ENCODE results near the gene ERMAP.

ERMAP gene

GRCh38 chr1:42773420-42773819 is 43.5 kb upstream of the ERMAP start:
- TF ChIP-seq FOXP2 (optimal IDR thresholded peaks at IDR 0.05; ENCODE audit: borderline replicate concordance, extremely low read depth, extremely low read length, insufficient read depth) (no peak), REST (IDR thresholded peaks at IDR 0.05; ENCODE audit: insufficient read depth in 1 of 2, low read depth in 2 of 2, low read length in 2 of 2) (no peak), TAF1 (IDR thresholded peaks at IDR 0.05; ENCODE audit: borderline replicate concordance, insufficient read depth, low read length) (no peak), POLR2AphosphoS5 (IDR thresholded peaks at IDR 0.05; ENCODE audit: low read depth, low read length) (no peak), SIN3A (IDR thresholded peaks at IDR 0.05; ENCODE audit: borderline replicate concordance, insufficient read depth, low read length) (no peak)

- TF ChIP-seq FOXP2 (optimal IDR thresholded peaks at IDR 0.05; ENCODE audit: borderline replicate concordance, extremely low read depth, extremely low read length, insufficient read depth) (no peak), REST (IDR thresholded peaks at IDR 0.05; ENCODE audit: insufficient read depth in 1 of 2, low read depth in 2 of 2, low read length in 2 of 2) (no peak), SIN3A (IDR thresholded peaks at IDR 0.05; ENCODE audit: borderline replicate concordance, insufficient read depth, low read length) (no peak), POLR2AphosphoS5 (IDR thresholded peaks at IDR 0.05; ENCODE audit: low read depth, low read length) (no peak), TAF1 (IDR thresholded peaks at IDR 0.05; ENCODE audit: borderline replicate concordance, insufficient read depth, low read length) (no peak)
These were observed 41.9 kb upstream of the ERMAP start for GRCh38 chr1:42774928-42775526.

GRCh38 chr1:42776502-42776901 is 40.4 kb upstream of the ERMAP start:
- no peak for TF ChIP-seq TAF1 (IDR thresholded peaks at IDR 0.05; ENCODE audit: borderline replicate concordance, insufficient read depth, low read length)
- no peak for TF ChIP-seq REST (IDR thresholded peaks at IDR 0.05; ENCODE audit: insufficient read depth in 1 of 2, low read depth in 2 of 2, low read length in 2 of 2)
- no peak for TF ChIP-seq FOXP2 (optimal IDR thresholded peaks at IDR 0.05; ENCODE audit: borderline replicate concordance, extremely low read depth, extremely low read length, insufficient read depth)
- TF ChIP-seq POLR2AphosphoS5 (IDR thresholded peaks at IDR 0.05; ENCODE audit: low read depth, low read length) = no peak
- TF ChIP-seq SIN3A (IDR thresholded peaks at IDR 0.05; ENCODE audit: borderline replicate concordance, insufficient read depth, low read length) = no peak

- TF ChIP-seq FOXP2 (optimal IDR thresholded peaks at IDR 0.05; ENCODE audit: borderline replicate concordance, extremely low read depth, extremely low read length, insufficient read depth) = no peak
- TF ChIP-seq TAF1 (IDR thresholded peaks at IDR 0.05; ENCODE audit: borderline replicate concordance, insufficient read depth, low read length) = no peak
- no peak for TF ChIP-seq SIN3A (IDR thresholded peaks at IDR 0.05; ENCODE audit: borderline replicate concordance, insufficient read depth, low read length)
- no peak for TF ChIP-seq REST (IDR thresholded peaks at IDR 0.05; ENCODE audit: insufficient read depth in 1 of 2, low read depth in 2 of 2, low read length in 2 of 2)
These were observed 39.1 kb upstream of the ERMAP start for GRCh38 chr1:42777852-42778251.

DNA sequence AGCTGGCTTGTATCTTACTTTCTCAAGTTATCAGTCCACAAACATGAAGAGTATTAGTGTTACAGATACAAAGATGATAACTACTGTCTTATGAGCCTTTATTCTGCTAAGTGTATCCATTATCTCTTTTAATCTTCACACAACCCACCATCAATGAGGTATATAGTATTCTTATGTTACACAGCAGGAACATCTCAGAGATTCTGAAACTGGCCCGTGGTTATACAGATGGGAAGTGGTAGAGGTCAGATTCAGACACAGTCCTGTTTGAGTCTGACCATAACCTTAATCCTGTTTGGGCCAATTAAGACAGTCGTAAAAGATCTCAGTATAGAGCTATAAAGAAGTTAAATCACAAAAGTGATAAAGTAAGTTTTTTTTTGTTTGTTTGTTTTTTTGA is 37.2 kb upstream of the ERMAP start:
- no peak for TF ChIP-seq POLR2AphosphoS5 (IDR thresholded peaks at IDR 0.05; ENCODE audit: low read depth, low read length)
- TF ChIP-seq FOXP2 (optimal IDR thresholded peaks at IDR 0.05; ENCODE audit: borderline replicate concordance, extremely low read depth, extremely low read length, insufficient read depth) = no peak
- TF ChIP-seq TAF1 (IDR thresholded peaks at IDR 0.05; ENCODE audit: borderline replicate concordance, insufficient read depth, low read length) = no peak
- no peak for TF ChIP-seq SIN3A (IDR thresholded peaks at IDR 0.05; ENCODE audit: borderline replicate concordance, insufficient read depth, low read length)
- TF ChIP-seq REST (IDR thresholded peaks at IDR 0.05; ENCODE audit: insufficient read depth in 1 of 2, low read depth in 2 of 2, low read length in 2 of 2) = no peak

Data from PFSK-1 (cell line).